Activated CD4-positive, alpha-beta T cell treated with anti-CD3 and anti-CD28 coated beads, Interleukin-2, amount 50 U/mL, for 1 hour (primary cell): ENCODE measurements around the gene GPR89B.
"Not testable (repeated sequence)": the region's sequence is repeated elsewhere in the genome, so short reads cannot be mapped to it uniquely, and the experiment has no call there.

Experiments used
- DNase-seq: peaks from one replicate; pipeline ENCODE4 v3.0.0-alpha.2; 2020

The GPR89B gene

DNA sequence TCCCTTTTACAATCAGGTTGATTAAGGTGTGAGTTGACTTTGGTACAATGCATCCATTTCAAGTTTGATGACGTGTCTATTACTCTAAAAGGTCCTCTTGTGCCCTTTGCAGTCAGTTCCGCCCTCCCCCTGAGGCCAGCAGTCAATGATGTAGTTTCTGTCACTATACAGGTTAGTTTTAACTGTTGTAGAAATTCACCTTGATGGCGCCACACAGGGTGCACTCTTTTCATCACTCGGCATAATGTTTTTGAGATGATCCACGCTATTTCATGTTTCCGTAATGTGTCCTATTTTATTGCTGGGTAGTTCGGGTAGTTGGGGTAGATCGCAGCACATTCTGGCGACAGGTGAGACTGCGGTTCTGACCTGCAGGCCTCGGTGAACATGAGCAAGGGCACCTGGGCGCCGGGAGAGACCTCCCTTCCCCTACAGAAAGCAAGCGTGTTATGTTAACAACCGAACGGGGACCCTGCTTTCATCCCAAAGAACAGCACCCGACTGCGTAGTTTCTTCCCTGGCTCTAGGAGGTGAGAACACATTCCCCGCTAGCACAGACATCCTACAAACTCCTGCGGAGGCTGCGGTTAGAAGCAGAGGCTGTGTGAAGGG, 109.7 kb downstream of the GPR89B start:
- not testable (repeated sequence) for DNase-seq

DNA sequence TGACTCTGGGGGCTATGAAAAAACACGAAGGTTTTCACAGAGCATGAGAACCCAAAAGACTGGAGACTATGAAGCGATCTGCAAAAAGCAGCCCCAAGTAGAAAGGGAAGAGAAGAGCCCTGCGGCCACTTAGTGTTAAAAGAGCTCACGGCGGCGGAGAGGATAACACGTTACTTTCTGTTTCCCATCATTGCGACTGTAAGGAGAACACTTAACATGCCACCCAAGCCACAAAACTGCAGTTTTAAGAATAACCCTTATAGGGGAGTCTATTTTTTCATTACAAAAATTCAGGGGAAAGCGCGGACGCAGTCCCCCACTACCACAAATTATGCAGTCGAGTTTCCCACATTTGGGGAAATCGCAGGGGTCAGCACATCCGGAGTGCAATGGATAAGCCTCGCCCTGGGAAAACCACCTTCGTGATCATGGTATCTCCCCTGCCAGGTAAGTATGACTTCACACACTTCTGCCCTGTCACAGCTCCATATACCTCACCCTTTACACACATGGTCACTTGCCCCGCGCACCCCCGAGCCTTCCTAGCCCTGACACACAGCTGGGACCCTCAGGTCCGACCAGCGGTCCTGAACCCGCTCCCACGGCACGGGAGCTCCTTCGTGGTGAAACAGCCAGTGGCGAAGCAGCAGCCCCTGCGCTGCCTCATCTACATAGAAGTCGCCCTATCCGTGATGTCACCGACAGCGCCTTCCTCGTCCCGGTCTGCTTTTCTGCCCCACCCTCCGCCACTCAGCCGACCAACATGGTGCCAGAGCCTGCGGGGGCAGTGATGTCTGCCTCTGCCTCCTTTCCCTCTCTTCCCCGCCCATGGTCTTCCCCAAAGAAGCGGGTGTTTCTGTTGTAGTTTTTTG, 110.5 kb downstream of the GPR89B start:
- peak; percentile 59 for DNase-seq
